Measurements from ENCODE around the gene GBP2. TPM values are rescaled to one million over a fixed set of nuclear protein-coding genes. Genes with fewer than 3 reads are reported as not detected.
"Not testable (repeated sequence)": the region's sequence is repeated elsewhere in the genome, so short reads cannot be mapped to it uniquely, and the experiment has no call there.

Gene GBP2
- total RNA-seq, 1 donor from 2014 or later, result 1.6 TPM

DNA sequence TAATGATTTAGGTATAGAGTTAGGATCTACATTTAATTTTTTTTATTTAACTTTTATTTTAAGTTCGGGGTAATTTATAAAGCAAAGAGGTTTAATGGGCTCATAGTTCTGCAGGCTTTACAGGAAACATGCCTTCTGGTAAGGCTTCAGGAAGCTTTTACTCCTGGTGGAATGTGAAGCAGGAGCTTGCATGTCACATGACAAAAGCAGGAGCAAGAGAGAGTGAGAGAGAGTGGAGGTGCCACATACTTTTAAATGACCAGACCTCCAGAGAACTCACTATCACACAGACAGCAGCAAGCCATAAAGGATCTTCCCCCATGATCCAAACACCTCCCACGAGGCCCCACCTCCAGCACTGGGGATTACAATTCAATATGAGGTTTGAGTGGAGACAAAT is 17.6 kb upstream of the GBP2 start:
- no peak for TF ChIP-seq CTCF (IDR thresholded peaks at IDR 0.05)
- H3K4me3 Mint-ChIP-seq (ENCODE audit: unreplicated experiment), result no peak overlapping the region
- peaks cover 27% of the 10 kb centered on the region for H3K27me3 Mint-ChIP-seq (ENCODE audit: unreplicated experiment)
- H3K27ac Mint-ChIP-seq (ENCODE audit: unreplicated experiment), result no peak overlapping the region
- no peak for DNase-seq (ENCODE audit: extremely low spot score, unreplicated experiment)
- H3K9me3 Mint-ChIP-seq (ENCODE audit: unreplicated experiment), result peaks cover 2% of the 10 kb centered on the region
- no peaks in the 10 kb centered on the region for H3K4me1 Mint-ChIP-seq (ENCODE audit: unreplicated experiment)
- no peaks in the 10 kb centered on the region for H3K36me3 Mint-ChIP-seq (ENCODE audit: unreplicated experiment)

DNA sequence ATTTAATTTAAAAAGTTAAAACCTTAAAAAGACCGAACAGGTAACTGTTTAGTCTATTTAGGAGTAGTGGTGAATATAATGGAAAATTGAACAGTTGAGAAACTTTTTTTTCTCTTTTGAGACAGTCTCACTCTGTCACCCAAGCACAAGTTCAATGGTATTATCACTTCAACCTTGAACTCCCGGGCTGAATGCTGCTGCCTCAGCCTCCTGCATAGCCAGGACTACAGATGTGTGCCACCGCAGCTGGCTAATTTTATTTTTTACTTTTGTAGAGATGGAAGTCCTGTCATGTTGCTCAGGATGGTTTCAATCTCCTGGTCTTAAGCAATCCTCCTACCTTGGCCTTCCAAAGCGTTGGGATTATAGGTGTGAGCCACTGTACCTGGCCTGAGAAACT is 16.2 kb upstream of the GBP2 start:
- no peaks in the 10 kb centered on the region for H3K4me1 Mint-ChIP-seq (ENCODE audit: unreplicated experiment)
- H3K27ac Mint-ChIP-seq (ENCODE audit: unreplicated experiment), result no peak overlapping the region
- peaks cover 8% of the 10 kb centered on the region for H3K9me3 Mint-ChIP-seq (ENCODE audit: unreplicated experiment)
- no peaks in the 10 kb centered on the region for H3K36me3 Mint-ChIP-seq (ENCODE audit: unreplicated experiment)
- H3K4me3 Mint-ChIP-seq (ENCODE audit: unreplicated experiment), result no peak overlapping the region
- peaks cover 24% of the 10 kb centered on the region for H3K27me3 Mint-ChIP-seq (ENCODE audit: unreplicated experiment)
- no peak for DNase-seq (ENCODE audit: extremely low spot score, unreplicated experiment)
- no peak for TF ChIP-seq CTCF (IDR thresholded peaks at IDR 0.05)

DNA sequence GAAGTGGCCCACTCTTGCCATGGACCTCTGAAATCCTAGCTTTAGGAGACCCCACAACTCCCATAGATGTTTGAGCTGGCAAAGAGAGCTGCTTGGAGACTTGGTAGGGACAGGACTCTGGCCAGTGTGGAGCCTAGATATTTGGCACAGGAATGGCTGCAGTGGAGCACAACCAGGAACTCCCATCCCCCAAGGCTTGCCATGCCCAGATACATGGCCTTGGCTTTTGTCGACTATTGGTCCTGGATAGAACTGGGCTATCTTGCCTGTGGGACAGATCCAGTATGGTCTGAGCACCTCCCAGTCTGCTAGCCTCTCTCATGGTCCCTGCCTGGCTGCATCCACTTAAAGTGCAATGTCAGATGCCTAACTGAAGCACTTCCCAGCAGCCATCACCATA is 7.8 kb upstream of the GBP2 start:
- H3K4me1 Mint-ChIP-seq (ENCODE audit: unreplicated experiment), result peaks cover 2% of the 10 kb centered on the region
- H3K27me3 Mint-ChIP-seq (ENCODE audit: unreplicated experiment), result peaks cover 19% of the 10 kb centered on the region
- H3K36me3 Mint-ChIP-seq (ENCODE audit: unreplicated experiment), result no peaks in the 10 kb centered on the region
- H3K27ac Mint-ChIP-seq (ENCODE audit: unreplicated experiment), result no peak overlapping the region
- peaks cover 8% of the 10 kb centered on the region for H3K9me3 Mint-ChIP-seq (ENCODE audit: unreplicated experiment)
- DNase-seq (ENCODE audit: extremely low spot score, unreplicated experiment), result no peak
- TF ChIP-seq CTCF (IDR thresholded peaks at IDR 0.05), result no peak
- H3K4me3 Mint-ChIP-seq (ENCODE audit: unreplicated experiment), result no peak overlapping the region

DNA sequence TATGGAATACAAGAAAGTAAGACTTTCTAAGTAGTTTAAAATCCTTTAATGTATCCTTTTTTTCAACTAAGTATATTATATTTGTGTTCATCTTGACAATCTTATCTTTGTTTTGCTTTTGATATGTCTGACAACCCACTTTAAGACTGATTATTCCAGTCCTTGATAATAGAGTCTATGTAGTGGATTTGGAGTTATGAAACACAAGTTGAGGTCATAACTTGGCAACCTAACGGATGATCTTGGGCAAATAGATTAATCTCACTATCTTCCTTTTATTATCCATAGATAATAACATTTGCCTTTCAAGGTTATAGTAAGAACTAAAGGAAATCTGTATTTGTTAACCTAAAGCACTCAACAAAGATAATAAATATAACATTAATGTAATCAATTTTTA is 4.8 kb upstream of the GBP2 start:
- H3K27me3 Mint-ChIP-seq (ENCODE audit: unreplicated experiment), result peaks cover 8% of the 10 kb centered on the region
- no peak overlapping the region for H3K27ac Mint-ChIP-seq (ENCODE audit: unreplicated experiment)
- H3K4me3 Mint-ChIP-seq (ENCODE audit: unreplicated experiment), result no peak overlapping the region
- no peaks in the 10 kb centered on the region for H3K9me3 Mint-ChIP-seq (ENCODE audit: unreplicated experiment)
- no peaks in the 10 kb centered on the region for H3K36me3 Mint-ChIP-seq (ENCODE audit: unreplicated experiment)
- H3K4me1 Mint-ChIP-seq (ENCODE audit: unreplicated experiment), result peaks cover 10% of the 10 kb centered on the region
- no peak for DNase-seq (ENCODE audit: extremely low spot score, unreplicated experiment)
- no peak for TF ChIP-seq CTCF (IDR thresholded peaks at IDR 0.05)

- Mint-ChIP-seq H3K27ac (ENCODE audit: unreplicated experiment) (no peak overlapping the region), H3K27me3 (ENCODE audit: unreplicated experiment) (peaks cover 8% of the 10 kb centered on the region), H3K36me3 (ENCODE audit: unreplicated experiment) (no peaks in the 10 kb centered on the region), H3K9me3 (ENCODE audit: unreplicated experiment) (no peaks in the 10 kb centered on the region), H3K4me1 (ENCODE audit: unreplicated experiment) (peaks cover 15% of the 10 kb centered on the region), H3K4me3 (ENCODE audit: unreplicated experiment) (no peak overlapping the region)
- DNase-seq (ENCODE audit: extremely low spot score, unreplicated experiment), result no peak
- no peak for TF ChIP-seq CTCF (IDR thresholded peaks at IDR 0.05)
These were observed 4.0 kb upstream of the GBP2 start for GRCh38 chr1:89129911-89130310.

- not testable (repeated sequence) for H3K27ac Mint-ChIP-seq (ENCODE audit: unreplicated experiment); H3K36me3 Mint-ChIP-seq (ENCODE audit: unreplicated experiment)
- peaks cover 16% of the 10 kb centered on the region for H3K27me3 Mint-ChIP-seq (ENCODE audit: unreplicated experiment)
These were observed 2.1 kb upstream of the GBP2 start for GRCh38 chr1:89128003-89128458.

DNA sequence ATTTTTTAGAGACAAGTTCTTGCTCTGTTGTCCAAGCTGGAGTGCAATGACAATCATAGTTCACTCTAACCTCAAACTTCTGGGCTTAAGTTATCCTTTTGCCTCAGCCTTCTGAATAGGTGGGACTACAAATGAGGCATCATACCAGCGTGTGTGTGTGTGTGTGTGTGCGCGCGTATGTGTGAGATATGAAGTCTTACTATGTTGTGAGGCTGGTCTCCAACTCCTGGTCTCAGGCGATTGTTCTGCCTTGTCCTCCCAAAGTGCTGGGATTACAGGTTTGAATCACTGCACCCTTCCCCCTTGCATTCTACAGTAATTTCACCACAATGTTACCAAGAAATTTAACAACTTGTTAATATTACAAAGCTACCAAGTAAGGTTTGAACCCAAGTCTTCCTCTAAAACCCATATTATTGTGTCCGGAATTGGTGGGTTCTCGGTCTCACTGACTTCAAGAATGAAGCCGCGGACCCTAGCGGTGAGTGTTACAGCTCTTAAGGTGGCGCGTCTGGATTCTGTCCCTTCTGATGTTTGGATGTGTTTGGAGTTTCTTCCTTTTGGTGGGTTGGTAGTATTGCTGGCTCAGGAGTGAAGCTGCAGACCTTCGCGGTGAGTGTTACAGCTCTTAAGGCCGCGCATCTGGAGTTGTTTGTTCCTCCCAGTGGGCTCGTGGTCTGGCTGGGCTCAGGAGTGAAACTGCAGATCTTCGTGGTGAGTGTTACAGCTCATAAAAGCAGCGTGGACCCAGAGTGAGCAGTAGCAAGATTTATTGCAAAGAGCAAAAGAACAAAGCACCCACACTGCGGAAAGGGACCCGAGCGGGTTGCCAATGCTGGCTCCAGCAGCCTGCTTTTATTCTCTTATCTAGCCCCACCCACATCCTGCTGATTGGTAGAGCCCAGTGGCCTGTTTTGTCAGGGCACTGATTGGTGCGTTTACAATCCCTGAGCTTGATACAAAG is 970 bp upstream of the GBP2 start:
- not testable (repeated sequence) for DNase-seq (ENCODE audit: extremely low spot score, unreplicated experiment); H3K27ac Mint-ChIP-seq (ENCODE audit: unreplicated experiment)

More at GRCh38 chr1:89128003-89128458, 2.1 kb upstream of the GBP2 start:
- H3K9me3 Mint-ChIP-seq (ENCODE audit: unreplicated experiment); H3K4me3 Mint-ChIP-seq (ENCODE audit: unreplicated experiment); DNase-seq (ENCODE audit: extremely low spot score, unreplicated experiment): not testable (repeated sequence)
- peaks cover 15% of the 10 kb centered on the region for H3K4me1 Mint-ChIP-seq (ENCODE audit: unreplicated experiment)

More for the DNA sequence above, 970 bp upstream of the GBP2 start:
- Mint-ChIP-seq H3K27me3 (ENCODE audit: unreplicated experiment) (peaks cover 20% of the 10 kb centered on the region), H3K4me1 (ENCODE audit: unreplicated experiment) (peaks cover 15% of the 10 kb centered on the region)
- not testable (repeated sequence) for H3K9me3 Mint-ChIP-seq (ENCODE audit: unreplicated experiment); H3K36me3 Mint-ChIP-seq (ENCODE audit: unreplicated experiment); H3K4me3 Mint-ChIP-seq (ENCODE audit: unreplicated experiment)
